SU-DHL-6 (cell line): ENCODE data around the gene SLC11A1.

Source experiments
- EZH2phosphoT487 ChIP-seq: fragments of 200-600 bp; sonication (generic), shearing (Covaris generic); conservative IDR thresholded peaks from 2 replicates; pipeline ENCODE4 v1.6.1; 2018; ENCODE audit warnings: mild to moderate bottlenecking, antibody characterized with exemption, low read length, moderate library complexity, mixed read lengths
- TF ChIP-seq, protein P1 (sequence below): fragments of 200-600 bp; sonication (generic); IDR thresholded peaks from one replicate; pipeline ENCODE4 v1.5.1; 2017; ENCODE audit warnings: antibody characterized with exemption, mild to moderate bottlenecking, low read length, moderate library complexity; ENCODE audit not compliant: insufficient read depth, poor library complexity, severe bottlenecking

DNA sequence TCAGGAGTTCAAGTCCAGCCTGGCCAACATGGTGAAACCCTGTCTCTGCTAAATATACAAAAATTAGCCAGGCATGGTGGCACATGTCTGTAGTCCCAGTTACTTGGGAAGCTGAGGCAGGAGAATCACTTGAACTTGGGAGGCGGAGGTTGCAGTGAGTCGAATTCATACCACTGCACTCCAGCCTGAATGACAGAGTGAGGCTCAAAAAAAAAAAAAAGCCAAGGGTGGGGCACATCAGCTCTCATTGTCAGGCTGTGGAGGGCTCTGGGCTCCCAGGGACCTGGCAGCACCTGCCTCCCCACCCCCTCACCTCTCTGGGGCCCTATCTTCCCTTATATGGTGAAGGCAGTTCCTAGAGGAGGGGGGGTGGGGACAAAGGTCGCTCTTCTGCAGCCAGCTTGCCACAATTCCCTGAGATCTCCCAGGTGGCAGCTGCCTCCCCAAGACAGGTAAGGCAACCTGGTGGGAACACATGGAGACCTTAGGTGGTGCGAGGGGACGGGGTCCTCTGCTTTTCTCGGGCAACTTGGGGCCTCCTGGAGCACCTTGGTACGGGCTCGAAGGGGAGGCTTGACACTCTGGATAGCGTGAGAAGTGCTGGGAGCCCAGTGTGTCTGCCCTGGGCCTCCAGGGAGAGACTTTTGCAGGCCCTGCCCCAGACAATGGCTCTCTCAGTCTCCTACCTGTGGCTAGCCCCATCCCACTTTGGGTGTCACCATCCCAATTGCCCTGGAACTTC is 36.8 kb downstream of the SLC11A1 start, which contains the start of gene VIL1:
- TF ChIP-seq, protein P1, sequence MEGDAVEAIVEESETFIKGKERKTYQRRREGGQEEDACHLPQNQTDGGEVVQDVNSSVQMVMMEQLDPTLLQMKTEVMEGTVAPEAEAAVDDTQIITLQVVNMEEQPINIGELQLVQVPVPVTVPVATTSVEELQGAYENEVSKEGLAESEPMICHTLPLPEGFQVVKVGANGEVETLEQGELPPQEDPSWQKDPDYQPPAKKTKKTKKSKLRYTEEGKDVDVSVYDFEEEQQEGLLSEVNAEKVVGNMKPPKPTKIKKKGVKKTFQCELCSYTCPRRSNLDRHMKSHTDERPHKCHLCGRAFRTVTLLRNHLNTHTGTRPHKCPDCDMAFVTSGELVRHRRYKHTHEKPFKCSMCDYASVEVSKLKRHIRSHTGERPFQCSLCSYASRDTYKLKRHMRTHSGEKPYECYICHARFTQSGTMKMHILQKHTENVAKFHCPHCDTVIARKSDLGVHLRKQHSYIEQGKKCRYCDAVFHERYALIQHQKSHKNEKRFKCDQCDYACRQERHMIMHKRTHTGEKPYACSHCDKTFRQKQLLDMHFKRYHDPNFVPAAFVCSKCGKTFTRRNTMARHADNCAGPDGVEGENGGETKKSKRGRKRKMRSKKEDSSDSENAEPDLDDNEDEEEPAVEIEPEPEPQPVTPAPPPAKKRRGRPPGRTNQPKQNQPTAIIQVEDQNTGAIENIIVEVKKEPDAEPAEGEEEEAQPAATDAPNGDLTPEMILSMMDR = no peak
- TF ChIP-seq EZH2phosphoT487 = no peak
